ENCODE data around the gene ANKRD33B.

- TF ChIP-seq CTCF (conservative IDR thresholded peaks at IDR 0.05; ENCODE audit: low read depth, low read length), result no peak
- TF ChIP-seq EZH2 (IDR thresholded peaks at IDR 0.05; ENCODE audit: borderline replicate concordance, low read depth, low read length, poor library complexity, severe bottlenecking), result no peak
These were observed 109.1 kb downstream of the ANKRD33B start for GRCh38 chr5:10673017-10673389.

Data from A673 (cell line).